ENCODE data around the gene LRFN3. TPM values are rescaled to one million over a fixed set of nuclear protein-coding genes. Genes with fewer than 3 reads are reported as not detected.
"Not testable (repeated sequence)": the region's sequence is repeated elsewhere in the genome, so short reads cannot be mapped to it uniquely, and the experiment has no call there.

Gene LRFN3
- total RNA-seq, 1 experiment from 2014 or later: 14.6 TPM

- ChIA-PET CTCF (no interaction called here), POLR2A (ENCODE audit: low non-redundant PET) (no interaction called here)
- H3K4me3 ChIP-seq (ENCODE audit: low read depth, low read length, poor library complexity, severe bottlenecking): no peak overlapping the region
- H3K27ac ChIP-seq (ENCODE audit: low read depth, low read length, poor library complexity, severe bottlenecking): no peak overlapping the region
- peak; percentile 43 for DNase-seq (ENCODE audit: low spot score)
- intact Hi-C loops (cut with micrococcal nuclease; ENCODE audit: unreplicated experiment): no loop called here
- no peaks in the 10 kb centered on the region for H3K27me3 ChIP-seq (replicated peaks; ENCODE audit: insufficient read depth, low read depth, low read length, poor library complexity)
- H3K4me1 ChIP-seq (ENCODE audit: insufficient read depth, low read length, poor library complexity, severe bottlenecking): no peaks in the 10 kb centered on the region
- no TSS peak for BruUV-seq (replicated peaks)
- no peak for TF ChIP-seq CTCF (conservative IDR thresholded peaks at IDR 0.05; ENCODE audit: low read depth, low read length)
- TF ChIP-seq EZH2 (IDR thresholded peaks at IDR 0.05; ENCODE audit: borderline replicate concordance, low read depth, low read length, poor library complexity, severe bottlenecking): no peak
- H3K9me3 ChIP-seq (ENCODE audit: low read depth, low read length, poor library complexity, severe bottlenecking): no peaks in the 10 kb centered on the region
- no peaks in the 10 kb centered on the region for H3K36me3 ChIP-seq (ENCODE audit: insufficient read depth, low read length, poor library complexity, severe bottlenecking)
These were observed 19.9 kb downstream of the LRFN3 start for GRCh38 chr19:35955881-35956634.

GRCh38 chr19:35957411-35957810, 21.2 kb downstream of the LRFN3 start:
- BruUV-seq (replicated peaks); CTCF ChIA-PET; DNase-seq (ENCODE audit: low spot score); H3K4me1 ChIP-seq (ENCODE audit: insufficient read depth, low read length, poor library complexity, severe bottlenecking); H3K36me3 ChIP-seq (ENCODE audit: insufficient read depth, low read length, poor library complexity, severe bottlenecking); H3K27me3 ChIP-seq (replicated peaks; ENCODE audit: insufficient read depth, low read depth, low read length, poor library complexity); H3K9me3 ChIP-seq (ENCODE audit: low read depth, low read length, poor library complexity, severe bottlenecking); intact Hi-C loops (cut with micrococcal nuclease; ENCODE audit: unreplicated experiment); H3K4me3 ChIP-seq (ENCODE audit: low read depth, low read length, poor library complexity, severe bottlenecking); POLR2A ChIA-PET (ENCODE audit: low non-redundant PET); H3K27ac ChIP-seq (ENCODE audit: low read depth, low read length, poor library complexity, severe bottlenecking): not testable (repeated sequence)

DNA sequence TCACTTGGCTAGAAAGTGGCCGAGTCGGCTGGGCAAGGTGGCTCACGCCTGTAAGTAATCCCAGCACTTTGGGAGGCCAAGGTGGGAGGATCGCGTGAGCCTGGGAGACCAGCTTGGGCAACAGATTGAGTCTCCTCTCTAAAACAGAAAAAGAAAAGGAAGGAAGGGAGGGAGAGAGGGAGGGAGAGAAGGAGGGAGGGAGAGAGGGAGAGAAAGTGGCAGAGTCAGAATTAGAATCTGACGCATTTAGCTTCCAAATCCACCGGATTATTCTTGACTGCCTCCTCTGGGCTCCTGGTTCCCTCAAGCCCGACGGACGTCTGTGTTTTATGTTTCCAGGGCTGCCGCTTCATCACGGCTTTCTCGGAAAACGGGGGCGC, 22.5 kb downstream of the LRFN3 start:
- H3K27me3 ChIP-seq (replicated peaks; ENCODE audit: insufficient read depth, low read depth, low read length, poor library complexity): no peaks in the 10 kb centered on the region
- no peak for DNase-seq (ENCODE audit: low spot score)

More for the DNA sequence above, 22.5 kb downstream of the LRFN3 start:
- POLR2A ChIA-PET (ENCODE audit: low non-redundant PET): interaction anchor here (0.7 kb wide), 1 partner anchor 52 kb away, joined by 3 read pairs; no protein-coding TSS in a partner anchor
- intact Hi-C loops (cut with micrococcal nuclease; ENCODE audit: unreplicated experiment): no loop called here
- CTCF ChIA-PET: interaction anchor here (1.2 kb wide), 1 partner anchor 28 kb away, joined by 3 read pairs; no protein-coding TSS in a partner anchor
- BruUV-seq (replicated peaks): no TSS peak
- Histone ChIP-seq H3K27ac (ENCODE audit: low read depth, low read length, poor library complexity, severe bottlenecking) (no peak overlapping the region), H3K4me1 (ENCODE audit: insufficient read depth, low read length, poor library complexity, severe bottlenecking) (no peaks in the 10 kb centered on the region), H3K4me3 (ENCODE audit: low read depth, low read length, poor library complexity, severe bottlenecking) (peak overlapping the region; percentile 15), H3K9me3 (ENCODE audit: low read depth, low read length, poor library complexity, severe bottlenecking) (no peaks in the 10 kb centered on the region), H3K36me3 (ENCODE audit: insufficient read depth, low read length, poor library complexity, severe bottlenecking) (no peaks in the 10 kb centered on the region)
- TF ChIP-seq CTCF (conservative IDR thresholded peaks at IDR 0.05; ENCODE audit: low read depth, low read length) (no peak), EZH2 (IDR thresholded peaks at IDR 0.05; ENCODE audit: borderline replicate concordance, low read depth, low read length, poor library complexity, severe bottlenecking) (no peak)

Data from A673 (cell line).